Stimulated activated CD8-positive, alpha-beta memory T cell treated with anti-CD3 and anti-CD28 coated beads, Interleukin-4, amount 100 ng/mL, for 48 hours (primary cell): Measurements from ENCODE around the gene DOCK9.
A peak's percentile ranks its signal among the peaks of the same experiment; 100 is the strongest.
"Not testable (repeated sequence)": the region's sequence is repeated elsewhere in the genome, so short reads cannot be mapped to it uniquely, and the experiment has no call there.

Experiments
- DNase-seq: peaks from one replicate; pipeline ENCODE4 v3.0.0-alpha.2; 2020

Gene DOCK9

DNA sequence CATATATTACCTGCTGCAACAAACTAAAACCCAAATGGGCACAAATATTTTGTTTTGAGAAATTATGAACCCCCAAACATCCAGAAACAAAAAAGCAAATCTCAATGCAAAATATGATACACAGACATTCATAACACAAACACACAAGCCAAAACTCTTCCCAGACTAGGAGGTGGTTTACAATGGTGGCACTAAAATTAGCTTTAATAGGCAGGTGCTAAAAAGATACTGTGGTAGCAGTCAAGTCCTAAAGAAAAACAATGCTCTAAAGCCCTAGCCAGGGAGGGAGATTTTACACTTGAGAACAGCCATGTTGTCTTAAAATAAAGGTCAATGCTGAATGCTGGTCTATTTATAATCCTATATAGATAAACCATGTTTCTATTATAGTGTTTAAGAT is 65.0 kb downstream of the DOCK9 start:
- DNase-seq: no peak

- no peak for DNase-seq
These were observed 67.3 kb downstream of the DOCK9 start for GRCh38 chr13:98910501-98910951.

DNA sequence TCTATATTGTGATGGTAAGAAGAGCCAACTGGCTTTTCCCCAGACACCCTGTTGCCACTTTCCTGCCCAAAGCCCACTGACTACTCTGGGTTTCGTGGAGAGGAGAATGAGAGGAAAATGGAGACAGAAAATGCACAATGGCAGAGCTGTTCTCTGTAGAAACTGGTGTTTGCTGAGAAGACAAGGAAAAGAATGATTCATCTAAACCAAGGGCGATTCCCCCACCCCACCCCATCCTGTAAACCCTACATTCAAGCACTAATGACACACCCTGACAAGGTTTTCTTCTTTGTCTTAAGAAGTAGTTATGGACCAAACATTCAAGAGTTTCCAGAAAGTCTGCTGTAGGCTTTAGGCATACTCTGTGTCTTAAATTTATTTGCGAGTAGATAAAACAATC is 68.8 kb downstream of the DOCK9 start:
- DNase-seq: no peak

DNA sequence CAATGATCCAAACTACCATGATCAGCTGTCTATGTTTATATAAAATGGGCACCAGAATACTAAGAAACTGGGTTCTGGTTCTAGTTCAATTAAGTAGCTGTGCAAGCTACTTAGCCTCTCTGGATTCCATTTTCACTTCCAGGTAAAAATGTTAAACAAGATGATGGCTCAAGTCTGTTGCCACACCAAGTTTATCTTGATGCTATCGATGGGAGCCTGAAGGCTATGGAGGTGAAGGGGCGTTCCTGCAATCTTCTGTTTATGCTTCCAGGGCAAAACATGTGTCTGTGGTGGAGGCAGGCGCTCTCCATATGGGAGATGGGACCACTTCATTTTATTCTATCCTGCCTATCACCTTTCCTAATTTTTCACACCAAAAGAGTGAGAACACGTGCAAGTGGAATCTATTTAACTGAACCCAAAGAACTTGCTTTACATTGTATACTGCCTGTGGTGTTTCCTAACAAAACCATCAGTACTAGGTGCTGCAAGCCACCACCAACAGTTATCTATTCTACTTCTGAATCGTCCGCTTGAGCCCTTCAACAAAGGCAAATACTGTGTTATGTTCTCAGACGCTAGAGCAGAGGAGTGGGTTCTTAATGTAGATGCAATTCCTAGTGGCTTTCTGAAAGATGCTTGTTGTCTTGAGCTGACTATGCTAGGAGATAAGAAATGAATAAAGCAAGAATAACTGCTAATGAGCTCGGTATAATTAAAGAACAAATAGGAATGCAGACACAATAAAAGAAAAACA is 70.9 kb downstream of the DOCK9 start:
- DNase-seq: no peak

DNA sequence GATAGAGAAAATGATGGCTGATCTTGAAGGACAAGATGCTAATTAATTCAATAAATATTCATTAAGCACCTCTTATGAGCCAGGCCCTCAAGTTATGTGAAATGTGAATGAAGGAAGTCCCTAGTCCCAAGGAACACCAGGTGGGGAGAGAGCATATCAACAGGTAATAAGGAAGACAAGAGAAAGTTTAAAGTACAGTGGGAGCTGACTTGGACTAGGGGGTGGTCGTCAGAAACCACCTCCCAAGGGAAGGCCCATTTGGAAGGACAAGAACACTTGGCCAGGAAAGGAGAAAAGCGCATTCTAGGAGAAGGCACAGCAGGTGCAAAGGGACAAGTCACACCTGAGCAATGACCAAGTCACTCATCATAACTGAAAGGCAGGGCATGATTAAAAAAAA is 72.7 kb downstream of the DOCK9 start:
- DNase-seq: no peak

- DNase-seq: no peak
These were observed 77.4 kb downstream of the DOCK9 start for GRCh38 chr13:98900442-98900841.

DNA sequence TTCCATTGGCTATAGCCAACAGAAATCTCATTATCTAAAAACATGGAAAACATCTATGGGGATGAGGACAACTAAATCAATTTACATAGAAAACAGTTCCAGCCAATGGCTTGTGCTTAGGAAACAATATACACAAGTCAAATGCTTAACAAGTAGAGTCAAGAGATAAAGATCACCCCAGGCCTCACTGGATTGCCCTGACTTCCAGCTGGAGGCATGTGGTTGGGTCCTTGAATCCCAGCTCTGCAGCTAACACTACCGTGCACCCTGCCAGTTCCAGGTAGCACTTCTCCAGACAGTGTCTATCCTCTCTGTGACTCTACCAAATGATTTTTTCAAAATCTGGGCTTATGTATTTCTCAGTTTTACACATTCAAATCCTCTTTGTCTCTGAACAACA is 80.2 kb downstream of the DOCK9 start:
- DNase-seq: no peak

GRCh38 chr13:98896868-98897144 is 81.1 kb downstream of the DOCK9 start:
- DNase-seq: no peak

DNA sequence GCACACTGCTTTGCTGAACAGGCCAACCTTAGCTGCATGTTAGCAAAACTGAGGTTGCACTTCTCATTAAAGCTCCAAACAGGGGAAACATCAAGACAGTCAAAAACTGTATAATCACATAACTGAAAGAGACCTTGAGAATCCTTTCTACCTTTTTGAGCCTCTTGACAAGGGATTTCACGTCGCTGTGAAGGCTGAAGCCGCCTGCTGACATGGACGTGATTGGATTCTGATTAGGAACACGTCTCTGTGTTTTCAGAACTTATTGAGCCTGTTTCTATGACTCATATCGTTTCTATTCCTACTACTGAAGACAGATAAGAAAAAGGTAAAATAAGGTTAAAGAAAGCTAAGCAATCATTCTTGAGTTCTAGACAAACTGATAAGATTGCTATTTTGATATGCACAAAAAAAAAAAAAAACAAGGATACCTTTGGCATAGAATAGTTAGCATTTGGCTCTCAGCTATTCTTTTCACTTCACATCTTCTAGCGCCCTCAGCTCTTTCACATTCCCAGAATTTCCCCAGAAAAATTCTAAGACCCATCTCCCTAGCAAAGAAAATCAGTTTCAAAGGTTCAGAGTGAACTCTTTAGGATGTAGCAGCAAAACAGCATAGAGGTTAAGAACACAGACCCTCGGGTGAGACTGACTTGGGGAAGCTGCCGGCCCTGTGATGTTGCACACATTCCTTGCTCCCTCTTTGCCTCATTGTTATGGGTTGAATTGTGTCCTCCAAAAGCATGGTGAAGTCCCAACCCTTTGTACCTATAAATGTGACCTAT is 81.6 kb downstream of the DOCK9 start:
- no peak for DNase-seq

DNA sequence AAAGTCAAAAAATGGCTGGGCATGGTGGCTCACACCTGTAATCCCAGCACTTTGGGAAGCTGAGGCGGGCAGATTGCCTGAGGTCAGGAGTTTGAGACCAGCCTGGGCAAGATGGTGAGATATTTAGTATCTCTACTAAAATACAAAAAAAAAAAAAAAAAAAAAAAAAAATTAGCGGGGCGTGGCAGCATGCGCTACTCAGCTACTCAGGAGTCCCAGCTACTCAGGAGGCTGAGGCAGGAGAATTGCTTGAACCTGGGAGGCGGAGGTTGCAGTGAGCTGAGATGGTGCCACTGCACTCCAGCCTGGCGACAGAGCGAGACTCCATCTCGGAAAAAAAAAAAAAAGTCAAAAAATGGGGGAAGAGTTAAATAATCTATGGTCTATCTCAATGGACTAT is 83.0 kb downstream of the DOCK9 start:
- DNase-seq: not testable (repeated sequence)

DNA sequence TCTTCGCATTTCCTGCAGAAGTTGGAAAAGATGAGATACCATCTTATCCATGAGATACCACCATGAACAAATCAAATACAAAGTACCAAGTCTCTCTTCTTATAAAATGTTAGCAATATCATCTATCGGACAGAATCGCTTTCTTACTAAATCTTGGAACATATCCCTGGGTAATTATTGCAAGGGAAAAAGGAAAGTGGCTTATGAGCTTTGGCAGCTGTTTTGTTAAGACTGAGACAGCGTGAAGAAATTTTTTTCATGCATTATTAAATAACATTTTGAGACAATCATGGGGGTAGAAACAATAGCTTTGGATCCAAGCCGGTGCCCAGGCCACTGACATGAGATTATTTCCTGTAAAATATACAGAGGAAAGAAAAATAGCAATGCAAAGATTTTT is 84.5 kb downstream of the DOCK9 start:
- no peak for DNase-seq

DNA sequence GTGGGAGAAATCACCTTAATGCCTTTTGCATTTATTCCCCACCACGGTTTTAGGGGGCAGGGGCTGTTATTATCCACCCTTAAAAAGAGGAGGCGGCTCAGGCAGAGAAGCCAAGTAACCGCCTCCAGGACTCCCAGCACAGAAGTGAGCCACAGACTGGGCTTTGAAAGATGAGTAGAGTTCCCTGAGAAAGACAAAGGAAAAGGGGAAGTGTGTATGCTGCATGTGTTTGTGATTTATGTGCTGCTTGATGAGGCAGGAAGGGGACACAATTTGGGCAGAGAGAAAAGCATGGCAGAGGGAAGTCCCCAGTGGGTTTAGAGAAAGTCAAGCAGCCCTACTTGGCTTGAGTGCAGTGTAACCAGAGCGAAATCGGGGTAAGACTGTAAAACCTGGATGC is 85.0 kb downstream of the DOCK9 start:
- DNase-seq: no peak

- DNase-seq: no peak
These were observed 85.8 kb downstream of the DOCK9 start for GRCh38 chr13:98892077-98892476.

- no peak for DNase-seq
These were observed 86.9 kb downstream of the DOCK9 start for GRCh38 chr13:98890925-98891324.

GRCh38 chr13:98890186-98890585 is 87.7 kb downstream of the DOCK9 start:
- DNase-seq: peak; percentile 60

- no peak for DNase-seq
These were observed 88.3 kb downstream of the DOCK9 start for GRCh38 chr13:98889419-98890085.

- no peak for DNase-seq
These were observed 89.0 kb downstream of the DOCK9 start for GRCh38 chr13:98888890-98889279.

GRCh38 chr13:98888222-98888889 is 89.5 kb downstream of the DOCK9 start:
- DNase-seq: no peak

- DNase-seq: no peak
These were observed 91.2 kb downstream of the DOCK9 start for GRCh38 chr13:98886587-98887230.

- DNase-seq: no peak
These were observed 92.3 kb downstream of the DOCK9 start for GRCh38 chr13:98885600-98885999.

DNA sequence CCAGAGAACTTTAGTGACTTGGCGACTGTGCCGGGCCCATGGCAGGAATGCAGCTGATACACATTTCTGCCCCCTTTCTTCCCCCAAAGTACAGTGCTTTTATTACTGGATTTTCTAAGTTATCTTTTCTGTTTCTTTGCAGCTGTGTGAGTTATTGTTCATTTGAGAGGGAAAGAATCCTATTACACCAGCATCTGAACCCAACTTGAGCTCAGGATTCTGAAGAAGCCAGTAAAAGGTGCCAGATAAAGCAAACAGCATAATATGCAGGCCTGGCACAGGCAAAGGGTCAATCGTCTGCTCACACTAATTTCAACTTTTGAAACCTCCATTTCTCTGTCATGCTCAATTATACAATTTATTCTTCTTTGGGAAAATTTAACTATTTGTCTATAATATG is 93.9 kb downstream of the DOCK9 start:
- DNase-seq: no peak

- no peak for DNase-seq
These were observed 96.5 kb downstream of the DOCK9 start for GRCh38 chr13:98881390-98881789.

DNA sequence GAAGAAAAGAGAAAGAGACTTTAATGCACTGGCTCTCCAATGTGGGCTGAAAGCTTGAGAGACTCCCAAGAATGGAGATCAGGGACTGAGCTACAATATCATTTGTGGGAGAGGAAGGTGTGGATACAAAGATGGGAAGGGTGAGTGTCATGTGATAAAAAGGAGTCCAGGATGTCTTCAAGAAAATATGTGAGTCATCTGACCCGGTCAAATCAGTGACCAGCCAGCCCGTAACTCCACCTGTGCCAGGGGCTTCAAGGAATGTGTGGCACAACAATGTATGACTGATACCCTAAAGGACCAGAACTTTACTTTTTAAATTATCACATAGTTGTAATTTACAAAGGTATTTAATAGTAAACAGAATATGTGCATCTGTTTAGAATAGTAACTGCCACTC is 97.2 kb downstream of the DOCK9 start:
- DNase-seq: no peak
